ENCODE data around the gene BNC2. TPM values are rescaled to one million over a fixed set of nuclear protein-coding genes. Genes with fewer than 3 reads are reported as not detected.

Gene BNC2
- total RNA-seq, 1 experiment from 2014 or later = 11.7 TPM

GRCh38 chr9:16867576-16868311, 2.7 kb downstream of the BNC2 start:
- H3K9me2 ChIP-seq (replicated peaks; ENCODE audit: low read length) = no peaks in the 10 kb centered on the region
- H3K27me3 ChIP-seq (ENCODE audit: low read length) = no peaks in the 10 kb centered on the region
- peak overlapping the region; percentile 89 for H3K4me2 ChIP-seq (ENCODE audit: low read length)
- intact Hi-C loops (cut with micrococcal nuclease) = loop anchor here (2.0 to 5.0 kb wide), 4 partner anchors 55 to 240 kb away; no protein-coding TSS in a partner anchor
- H3K36me3 ChIP-seq (ENCODE audit: low read depth, low read length) = no peaks in the 10 kb centered on the region
- CTCF ChIA-PET = no interaction called here
- no TSS peak for BruUV-seq (replicated peaks)
- H3K9ac ChIP-seq (ENCODE audit: low read length) = peak overlapping the region; percentile 82
- no peaks in the 10 kb centered on the region for H3K9me3 ChIP-seq (ENCODE audit: low read length)
- POLR2A ChIA-PET (ENCODE audit: unreplicated experiment) = no interaction called here
- peak overlapping the region; percentile 54 for H2AFZ ChIP-seq (ENCODE audit: low read length)
- peak overlapping the region; percentile 64 for H3K27ac ChIP-seq (ENCODE audit: low read length)
- ATAC-seq (peak; percentile 37), DNase-seq (peak; percentile 78)
- no peaks in the 10 kb centered on the region for H3F3A ChIP-seq (ENCODE audit: low read length, unreplicated experiment)
- H3K79me2 ChIP-seq (ENCODE audit: low read length) = peaks cover 57% of the 10 kb centered on the region
- peaks cover 49% of the 10 kb centered on the region for H3K4me1 ChIP-seq (ENCODE audit: insufficient read depth, low read length)
- peak overlapping the region; percentile 89 for H3K4me3 ChIP-seq (ENCODE audit: low read length)
- no peaks in the 10 kb centered on the region for H4K20me1 ChIP-seq (ENCODE audit: low read length)
- TF ChIP-seq EZH2 (IDR thresholded peaks at IDR 0.05; ENCODE audit: low read length, unreplicated experiment) (no peak), EZH2phosphoT487 (IDR thresholded peaks at IDR 0.05; ENCODE audit: borderline replicate concordance, low read length) (no peak)
- TF ChIP-seq, protein P1, sequence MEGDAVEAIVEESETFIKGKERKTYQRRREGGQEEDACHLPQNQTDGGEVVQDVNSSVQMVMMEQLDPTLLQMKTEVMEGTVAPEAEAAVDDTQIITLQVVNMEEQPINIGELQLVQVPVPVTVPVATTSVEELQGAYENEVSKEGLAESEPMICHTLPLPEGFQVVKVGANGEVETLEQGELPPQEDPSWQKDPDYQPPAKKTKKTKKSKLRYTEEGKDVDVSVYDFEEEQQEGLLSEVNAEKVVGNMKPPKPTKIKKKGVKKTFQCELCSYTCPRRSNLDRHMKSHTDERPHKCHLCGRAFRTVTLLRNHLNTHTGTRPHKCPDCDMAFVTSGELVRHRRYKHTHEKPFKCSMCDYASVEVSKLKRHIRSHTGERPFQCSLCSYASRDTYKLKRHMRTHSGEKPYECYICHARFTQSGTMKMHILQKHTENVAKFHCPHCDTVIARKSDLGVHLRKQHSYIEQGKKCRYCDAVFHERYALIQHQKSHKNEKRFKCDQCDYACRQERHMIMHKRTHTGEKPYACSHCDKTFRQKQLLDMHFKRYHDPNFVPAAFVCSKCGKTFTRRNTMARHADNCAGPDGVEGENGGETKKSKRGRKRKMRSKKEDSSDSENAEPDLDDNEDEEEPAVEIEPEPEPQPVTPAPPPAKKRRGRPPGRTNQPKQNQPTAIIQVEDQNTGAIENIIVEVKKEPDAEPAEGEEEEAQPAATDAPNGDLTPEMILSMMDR (conservative IDR thresholded peaks at IDR 0.05; ENCODE audit: low read depth, low read length) = no peak

- H3K36me3 ChIP-seq (ENCODE audit: low read depth, low read length) = no peaks in the 10 kb centered on the region
- TF ChIP-seq, protein P1 (conservative IDR thresholded peaks at IDR 0.05; ENCODE audit: low read depth, low read length) = no peak
- TF ChIP-seq EZH2phosphoT487 (IDR thresholded peaks at IDR 0.05; ENCODE audit: borderline replicate concordance, low read length) (no peak), EZH2 (IDR thresholded peaks at IDR 0.05; ENCODE audit: low read length, unreplicated experiment) (no peak)
- H3K9ac ChIP-seq (ENCODE audit: low read length) = no peak overlapping the region
- no TSS peak for BruUV-seq (replicated peaks)
- no peak overlapping the region for H2AFZ ChIP-seq (ENCODE audit: low read length)
- no peaks in the 10 kb centered on the region for H4K20me1 ChIP-seq (ENCODE audit: low read length)
- H3K27ac ChIP-seq (ENCODE audit: low read length) = no peak overlapping the region
- peak overlapping the region; percentile 89; the same call in 1 of the 2 replicates for H3K4me2 ChIP-seq (ENCODE audit: low read length)
- H3F3A ChIP-seq (ENCODE audit: low read length, unreplicated experiment) = no peaks in the 10 kb centered on the region
- DNase-seq (no peak), ATAC-seq (no peak)
- peaks cover 57% of the 10 kb centered on the region for H3K79me2 ChIP-seq (ENCODE audit: low read length)
- intact Hi-C loops (cut with micrococcal nuclease) = loop anchor here (5.0 kb wide), 2 partner anchors 56 to 239 kb away; no protein-coding TSS in a partner anchor
- peaks cover 44% of the 10 kb centered on the region for H3K4me1 ChIP-seq (ENCODE audit: insufficient read depth, low read length)
- CTCF ChIA-PET = no interaction called here
- H3K27me3 ChIP-seq (ENCODE audit: low read length) = no peaks in the 10 kb centered on the region
- no peaks in the 10 kb centered on the region for H3K9me2 ChIP-seq (replicated peaks; ENCODE audit: low read length)
- POLR2A ChIA-PET (ENCODE audit: unreplicated experiment) = interaction anchor here (0.6 kb wide), 1 partner anchor 343 kb away, joined by 3 read pairs; no protein-coding TSS in a partner anchor
- H3K9me3 ChIP-seq (ENCODE audit: low read length) = no peaks in the 10 kb centered on the region
- no peak overlapping the region for H3K4me3 ChIP-seq (ENCODE audit: low read length)
Observed at GRCh38 chr9:16866587-16866986, 3.9 kb downstream of the BNC2 start.
